ENCODE results near the gene MLLT1. TPM values are rescaled to one million over a fixed set of nuclear protein-coding genes. Genes with fewer than 3 reads are reported as not detected.

Gene MLLT1
- total RNA-seq, 4 donors from 2014 or later, result 13.9 to 37.7 (median 24.4) TPM

GRCh38 chr19:6185093-6185834, 94.5 kb downstream of the MLLT1 start:
- Histone ChIP-seq H3K4me1 (no peaks in the 10 kb centered on the region), H3K27ac (no peak overlapping the region), H3K4me3 (no peak overlapping the region), H3K9me3 (no peaks in the 10 kb centered on the region), H3K27me3 (peaks cover 10 to 15% (median 12%) of the 10 kb centered on the region in 3 donors), H3K36me3 (no peaks in the 10 kb centered on the region)
- ATAC-seq (no peak), DNase-seq (no peak)
- in situ Hi-C loops (cut with MboI; ENCODE audit: low sequenced_read_pairs in 4 of 4) (no loop called here), intact Hi-C loops (cut with DNase I; ENCODE audit: low total_unique reads) (no loop called here)
- no peak for TF ChIP-seq CTCF (IDR thresholded peaks at IDR 0.05 in 4 of 5, conservative IDR thresholded peaks at IDR 0.05 in 1 of 5)
- no peak for TF ChIP-seq POLR2A (IDR thresholded peaks at IDR 0.05)

- in situ Hi-C loops (cut with MboI; ENCODE audit: low sequenced_read_pairs in 4 of 4), result no loop called here
- Histone ChIP-seq H3K27me3 (peaks cover 10 to 21% (median 18%) of the 10 kb centered on the region in 3 donors), H3K9me3 (no peaks in the 10 kb centered on the region)
These were observed 98.7 kb downstream of the MLLT1 start for GRCh38 chr19:6181119-6181518.

GRCh38 chr19:6173190-6173589, 106.6 kb downstream of the MLLT1 start:
- in situ Hi-C loops (cut with MboI; ENCODE audit: low sequenced_read_pairs in 4 of 4), result no loop called here
- TF ChIP-seq POLR2A (IDR thresholded peaks at IDR 0.05) (no peak), CTCF (IDR thresholded peaks at IDR 0.05 in 4 of 5, conservative IDR thresholded peaks at IDR 0.05 in 1 of 5) (no peak)
- no peak for ATAC-seq

More at GRCh38 chr19:6181119-6181518, 98.7 kb downstream of the MLLT1 start:
- DNase-seq, result no peak
- H3K4me1 ChIP-seq, result no peaks in the 10 kb centered on the region
- TF ChIP-seq CTCF (IDR thresholded peaks at IDR 0.05 in 4 of 5, conservative IDR thresholded peaks at IDR 0.05 in 1 of 5) (no peak), POLR2A (IDR thresholded peaks at IDR 0.05) (no peak)
- no peak overlapping the region for H3K27ac ChIP-seq
- H3K36me3 ChIP-seq, result no peaks in the 10 kb centered on the region
- no peak overlapping the region for H3K4me3 ChIP-seq
- intact Hi-C loops (cut with DNase I; ENCODE audit: low total_unique reads), result no loop called here
- ATAC-seq, result no peak

GRCh38 chr19:6172074-6172863, 107.5 kb downstream of the MLLT1 start:
- in situ Hi-C loops (cut with MboI; ENCODE audit: low sequenced_read_pairs in 4 of 4) (no loop called here), intact Hi-C loops (cut with DNase I; ENCODE audit: low total_unique reads) (no loop called here)
- Histone ChIP-seq H3K4me1 (no peaks in the 10 kb centered on the region), H3K9me3 (peaks cover 0 to 4% (median 0%) of the 10 kb centered on the region in 3 donors), H3K27me3 (no peaks in the 10 kb centered on the region), H3K27ac (no peak overlapping the region), H3K36me3 (no peaks in the 10 kb centered on the region), H3K4me3 (no peak overlapping the region)
- DNase-seq, result no peak
- no peak for TF ChIP-seq POLR2A (IDR thresholded peaks at IDR 0.05)
- no peak for TF ChIP-seq CTCF (IDR thresholded peaks at IDR 0.05 in 4 of 5, conservative IDR thresholded peaks at IDR 0.05 in 1 of 5)
- ATAC-seq, result no peak

More at GRCh38 chr19:6173190-6173589, 106.6 kb downstream of the MLLT1 start:
- Histone ChIP-seq H3K4me1 (no peaks in the 10 kb centered on the region), H3K36me3 (no peaks in the 10 kb centered on the region), H3K27me3 (no peaks in the 10 kb centered on the region), H3K27ac (no peak overlapping the region), H3K9me3 (peaks cover 0 to 4% (median 0%) of the 10 kb centered on the region in 3 donors), H3K4me3 (no peak overlapping the region)
- intact Hi-C loops (cut with DNase I; ENCODE audit: low total_unique reads), result no loop called here
- no peak for DNase-seq

Measured in gastrocnemius medialis (tissue), 4 donors.